HG02938 (cell line): Measurements from ENCODE around the gene RSPH6A.
A peak's percentile ranks its signal among the peaks of the same experiment; 100 is the strongest.

Experiments
- ATAC-seq: cut with Tn5 transposase; IDR thresholded peaks from one replicate; pipeline ENCODE4 v1.9.1; 2021; ENCODE audit warnings: mild to moderate bottlenecking, moderate library complexity; ENCODE audit not compliant: unreplicated experiment

RSPH6A gene

GRCh38 chr19:45814851-45815480 is at the start of gene RSPH6A:
Gene RSPH6A, minus strand, starts transcription at chr19:45815308. Its CDS starts 132 bp downstream, at chr19:45815176.
- ATAC-seq, result no peak

DNA sequence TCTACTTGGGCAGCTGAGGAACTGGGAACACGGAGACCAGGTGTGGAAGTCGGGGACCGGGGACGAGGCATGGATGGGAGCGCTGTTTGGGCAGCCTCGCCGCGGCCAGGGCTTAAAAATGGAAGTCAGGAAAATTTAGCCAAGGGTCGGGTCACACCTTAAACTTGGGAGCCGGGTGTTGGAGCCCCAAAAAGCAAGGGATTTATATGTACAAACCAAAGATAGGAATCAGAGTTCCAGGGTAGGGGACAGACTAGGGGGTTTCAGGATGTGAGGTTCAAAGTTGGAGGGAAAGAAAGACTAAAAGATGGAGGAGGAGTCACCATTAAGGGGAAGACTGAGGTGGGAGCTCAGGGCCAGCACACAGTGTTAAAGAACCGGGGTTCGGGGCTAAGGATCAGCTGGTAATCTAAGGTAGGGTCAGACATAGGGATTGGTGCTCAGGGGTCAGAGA is 49.5 kb upstream of the RSPH6A start:
- ATAC-seq, result no peak

- no peak for ATAC-seq
Measured at GRCh38 chr19:45863840-45864628, 48.9 kb upstream of the RSPH6A start, which contains the start of gene FOXA3. Gene FOXA3, plus strand, starts transcription at chr19:45864326. Its CDS starts 131 bp downstream, at chr19:45864457.

- no peak for ATAC-seq
Measured at GRCh38 chr19:45863335-45863839, 48.3 kb upstream of the RSPH6A start.

DNA sequence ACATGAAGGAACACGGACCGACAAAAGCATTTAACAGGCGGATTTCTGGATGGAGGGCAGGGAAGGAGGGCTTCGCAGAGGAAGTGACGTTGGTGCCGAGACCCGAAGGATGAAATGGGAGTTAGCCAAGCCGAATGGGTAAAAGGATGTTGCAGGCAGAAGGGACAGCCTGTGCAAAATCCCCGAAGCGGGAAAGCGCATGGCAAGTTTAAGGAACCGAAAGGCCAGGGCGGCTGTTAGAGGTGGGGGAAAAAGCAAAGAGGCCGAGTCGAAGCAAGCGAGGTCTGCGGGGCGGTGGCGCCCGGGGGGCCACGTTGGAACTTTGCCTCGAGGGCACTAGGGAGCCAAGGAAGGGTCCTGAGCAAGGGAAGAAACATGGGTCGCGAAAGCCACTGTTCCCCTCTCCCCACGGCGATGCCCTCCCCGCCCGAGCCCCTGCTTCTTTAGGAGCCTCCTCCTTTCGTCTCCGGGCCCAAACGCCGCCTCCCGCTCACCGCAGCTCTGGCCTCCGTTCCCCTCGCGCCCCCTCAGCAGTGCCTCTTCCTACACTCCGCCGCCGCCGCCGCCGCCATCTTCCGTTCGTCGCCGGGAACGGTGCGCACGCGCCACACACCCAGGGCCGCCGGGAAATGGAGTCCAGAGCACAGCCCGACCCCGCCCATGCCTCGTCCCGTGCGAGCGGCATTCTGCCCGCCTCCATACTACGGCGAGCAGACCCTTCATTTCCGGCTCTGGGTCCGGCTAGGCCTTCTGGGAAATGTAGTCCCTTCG is 47.6 kb upstream of the RSPH6A start, which contains the start of gene SYMPK:
SYMPK (minus strand) TSS at position 584 of the 771 bp plus-strand sequence. CDS start 8,652 bp downstream, outside the sequence.
- ATAC-seq, result peak; percentile 92

DNA sequence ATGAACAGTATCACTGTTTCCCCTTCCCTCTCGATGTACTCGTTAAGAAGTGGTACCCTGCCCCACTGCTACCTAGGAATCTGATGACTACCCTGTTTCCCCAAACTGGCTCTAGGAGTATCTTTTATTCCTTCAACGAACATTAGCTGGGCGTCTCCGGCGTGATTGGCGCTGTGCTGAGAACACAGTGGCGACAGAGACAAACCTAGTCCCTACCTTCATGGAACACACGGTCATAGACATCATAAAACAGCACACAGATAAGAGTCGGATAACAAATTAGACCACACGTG is 47.1 kb upstream of the RSPH6A start:
- no peak for ATAC-seq

DNA sequence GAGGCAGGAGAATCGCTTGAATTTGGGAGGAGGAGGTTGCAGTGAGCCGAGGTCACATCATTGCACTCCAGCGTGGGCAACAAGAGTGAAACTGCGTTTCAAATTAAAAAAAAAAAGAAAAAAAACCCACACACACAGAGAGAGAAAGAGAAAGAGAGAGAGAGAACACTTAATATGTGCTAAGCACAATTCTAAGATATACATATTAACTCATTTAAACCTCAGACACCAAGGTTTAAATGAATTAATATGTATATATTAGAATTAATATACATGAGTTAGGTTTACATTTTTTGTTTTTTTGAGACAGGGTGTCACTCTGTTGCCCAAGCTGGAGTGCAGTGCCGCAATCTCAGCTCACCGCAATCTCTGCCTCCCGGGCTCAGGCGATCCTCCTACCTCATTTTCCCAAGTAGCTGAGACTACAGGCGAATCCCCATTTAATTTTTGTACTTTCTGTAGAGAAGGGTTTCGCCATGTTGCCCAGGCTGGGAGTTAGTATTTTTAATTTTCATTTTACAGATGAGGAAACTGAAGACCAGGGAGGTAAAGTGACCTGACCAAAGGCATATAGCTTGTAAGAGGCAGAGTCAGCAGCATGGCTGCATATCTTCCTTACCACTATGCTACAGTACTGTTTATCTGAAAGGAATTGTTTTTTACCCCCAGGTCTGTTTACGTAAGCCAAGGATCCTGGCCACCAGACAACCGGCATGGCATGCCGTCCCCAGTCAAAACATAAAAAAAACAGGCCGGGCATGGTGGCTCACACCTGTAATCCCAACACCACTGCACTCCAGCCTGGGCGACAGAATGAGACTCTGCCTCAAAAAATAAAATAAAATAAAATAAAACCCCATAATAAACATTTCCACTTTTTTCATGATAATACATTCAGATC is 45.5 kb upstream of the RSPH6A start:
- ATAC-seq, result no peak

- ATAC-seq, result no peak
Measured at GRCh38 chr19:45854167-45854778, 39.2 kb upstream of the RSPH6A start.

DNA sequence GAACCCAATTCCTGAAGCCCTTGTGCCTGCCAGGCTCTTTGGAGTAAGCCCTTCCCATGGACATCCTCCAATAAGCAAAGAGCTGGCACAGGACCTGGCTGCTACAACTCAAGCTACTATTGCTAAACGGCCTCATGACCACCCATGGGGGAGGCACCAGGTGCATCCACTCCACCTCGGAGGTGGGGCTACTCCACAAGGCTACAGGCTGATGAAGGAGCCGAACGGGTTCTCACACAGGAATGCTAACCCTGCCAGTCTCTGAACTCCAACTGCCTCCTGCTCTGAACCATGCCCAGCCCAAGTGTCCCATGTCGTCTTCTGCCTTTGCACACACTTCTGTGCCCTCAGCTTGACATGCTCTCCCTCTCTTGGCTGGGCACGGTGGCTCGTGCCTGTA is 37.9 kb upstream of the RSPH6A start:
- no peak for ATAC-seq

DNA sequence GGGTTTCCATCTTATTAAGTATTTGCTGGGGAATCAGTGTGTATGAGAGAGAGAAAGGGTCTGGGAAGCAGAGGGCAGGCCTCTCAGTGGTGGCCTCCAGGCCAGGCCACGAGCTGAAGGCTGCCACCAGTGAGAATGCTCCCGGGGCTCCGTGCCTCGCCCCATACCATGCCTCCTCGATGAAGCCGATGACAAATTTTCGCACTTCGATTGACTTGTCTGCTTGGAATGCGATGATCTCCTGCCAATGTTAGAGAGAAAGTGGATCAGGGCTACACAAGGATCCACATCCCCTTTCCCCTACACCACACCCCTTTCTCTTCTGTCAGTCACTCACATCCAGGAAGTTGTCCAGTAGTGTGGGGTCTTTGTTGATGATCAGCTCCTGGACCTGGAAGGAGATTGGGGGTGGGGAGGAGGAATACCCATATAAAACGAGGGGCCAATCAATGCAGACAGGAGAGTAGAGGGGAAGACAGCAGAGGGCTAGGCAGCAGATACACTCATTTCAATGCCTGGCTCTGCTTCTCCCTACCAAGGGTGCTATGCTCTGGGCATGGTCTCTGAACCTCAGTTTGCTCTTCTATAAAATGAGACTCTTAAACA is 37.1 kb upstream of the RSPH6A start:
- ATAC-seq, result no peak

DNA sequence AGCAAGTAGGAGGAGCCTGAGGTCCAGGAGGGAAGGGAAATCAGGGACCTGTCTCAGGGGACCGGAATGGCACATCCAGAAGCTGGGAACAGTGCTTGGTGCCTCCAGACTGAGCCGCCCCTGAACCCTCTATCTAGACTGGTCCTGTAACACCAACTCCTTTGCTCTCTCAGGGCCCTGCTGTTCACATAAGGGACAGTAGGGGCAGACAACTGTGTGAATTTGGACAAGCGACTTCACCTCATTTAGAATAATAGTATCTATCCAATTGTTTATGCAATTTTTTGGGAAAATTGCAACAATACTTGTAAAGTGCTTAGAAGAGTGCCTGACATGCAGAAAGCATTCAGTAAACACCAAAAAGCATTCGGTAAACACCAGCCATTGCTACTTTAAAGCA is 33.8 kb upstream of the RSPH6A start:
- no peak for ATAC-seq

DNA sequence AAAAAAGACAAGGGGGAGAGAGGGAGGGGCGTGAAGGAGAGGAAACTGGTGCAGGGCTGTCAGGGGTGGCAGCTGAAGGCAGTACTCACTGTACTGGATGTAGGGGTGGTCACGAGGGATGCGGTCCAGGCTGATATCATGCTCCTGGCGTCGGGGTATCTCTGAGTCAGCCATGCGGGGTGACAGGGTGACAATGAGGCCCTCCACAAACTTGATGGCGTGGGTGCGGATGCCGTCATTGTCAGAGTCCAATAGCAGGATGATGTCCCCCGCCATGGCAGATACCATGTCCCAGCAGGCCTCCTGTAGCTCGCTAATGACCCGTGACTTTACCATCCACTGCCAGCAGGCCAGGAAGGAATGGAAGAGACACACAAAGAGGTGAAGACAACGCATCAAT is 32.6 kb upstream of the RSPH6A start:
- no peak for ATAC-seq

DNA sequence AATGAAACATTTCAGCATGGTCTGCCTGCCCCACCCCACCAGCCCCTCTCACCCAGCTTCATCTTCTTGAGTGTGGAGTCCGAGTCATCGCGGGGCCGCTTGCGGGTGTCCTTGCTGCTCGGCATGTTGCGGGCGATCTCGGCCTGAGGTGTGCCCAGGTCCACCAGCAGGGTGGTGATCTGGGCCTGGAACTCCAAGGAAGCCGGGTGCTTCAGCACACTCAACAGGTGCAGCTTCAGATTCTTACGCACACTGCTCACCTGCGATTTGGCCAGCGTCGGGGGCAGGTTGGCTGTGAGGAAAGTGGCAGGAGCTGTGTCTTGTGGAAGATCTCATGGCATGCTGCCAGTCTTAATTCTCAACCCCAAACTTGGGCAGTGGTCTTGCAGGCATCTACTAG is 27.1 kb upstream of the RSPH6A start:
- ATAC-seq, result no peak

GRCh38 chr19:45834970-45835369 is 19.9 kb upstream of the RSPH6A start:
- ATAC-seq, result no peak

DNA sequence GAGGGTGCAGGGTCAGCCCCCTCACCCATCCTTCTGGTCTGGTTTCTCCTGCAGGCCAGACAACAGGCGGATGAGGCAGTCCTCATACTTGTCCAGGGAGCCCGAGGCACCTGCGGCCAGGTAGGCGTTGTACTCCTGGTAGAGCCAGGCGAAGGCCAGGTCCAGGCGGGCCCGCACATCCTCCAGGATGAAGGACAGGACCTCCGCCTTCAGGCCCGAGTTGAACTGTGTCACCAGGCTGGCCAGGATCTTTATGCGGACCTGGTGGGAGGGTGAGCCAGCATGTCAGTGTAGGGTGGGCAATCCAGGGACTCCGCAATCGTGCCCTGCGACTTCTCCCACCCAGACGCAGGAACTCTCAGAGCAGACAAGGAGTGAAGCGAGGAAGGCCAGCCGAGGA is 13.8 kb upstream of the RSPH6A start:
- ATAC-seq, result no peak

DNA sequence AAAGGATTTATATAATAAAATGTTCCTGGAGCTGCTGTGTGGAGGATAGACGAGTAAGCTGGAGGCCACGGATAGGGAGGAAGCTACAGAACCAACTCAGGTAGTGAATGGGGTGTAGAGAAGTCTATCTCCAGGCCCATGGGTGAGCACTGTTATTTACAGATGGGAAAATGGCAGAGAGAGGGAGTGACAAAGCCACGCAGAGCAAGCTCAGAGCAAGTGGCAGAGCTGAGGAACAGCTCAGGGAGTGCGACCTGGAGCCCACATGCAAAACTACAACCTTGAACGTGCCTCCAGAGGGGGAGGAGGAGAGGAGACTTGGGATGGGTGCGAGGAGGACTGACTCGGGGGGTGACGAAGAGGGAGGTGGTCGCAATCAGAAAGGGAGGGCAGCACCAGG is 13.4 kb upstream of the RSPH6A start:
- no peak for ATAC-seq

DNA sequence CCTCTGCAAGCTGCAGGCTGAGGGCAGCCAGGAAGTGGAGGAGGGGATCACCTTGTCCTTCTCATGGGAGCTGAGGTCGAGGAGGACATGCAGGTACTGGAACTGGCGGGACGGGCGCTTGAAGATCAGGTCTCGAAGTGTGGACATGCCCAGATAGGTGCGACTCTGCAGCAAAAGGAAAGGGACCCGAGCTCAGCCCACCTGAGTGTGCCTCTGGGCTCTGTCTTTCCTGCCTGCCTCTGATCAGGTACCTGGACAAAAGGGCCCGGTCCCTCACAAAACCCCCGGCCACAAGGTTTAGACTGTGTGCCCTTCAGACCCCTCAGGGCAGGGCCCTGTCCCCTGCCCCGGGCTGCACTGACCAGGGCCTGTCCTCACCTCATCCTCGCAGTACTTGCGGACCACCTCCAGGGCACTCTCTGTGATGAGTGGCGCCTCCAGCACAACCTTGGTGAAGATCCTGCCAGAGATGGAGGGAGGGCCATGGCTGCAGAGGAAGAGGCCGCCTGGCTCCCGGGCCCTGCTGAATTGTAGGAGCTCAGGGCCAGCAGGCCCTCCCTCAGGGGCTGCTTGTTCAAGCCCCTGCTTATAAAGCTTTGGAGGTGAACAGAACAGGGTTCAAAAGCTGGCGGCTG is 12.5 kb upstream of the RSPH6A start:
- no peak for ATAC-seq

DNA sequence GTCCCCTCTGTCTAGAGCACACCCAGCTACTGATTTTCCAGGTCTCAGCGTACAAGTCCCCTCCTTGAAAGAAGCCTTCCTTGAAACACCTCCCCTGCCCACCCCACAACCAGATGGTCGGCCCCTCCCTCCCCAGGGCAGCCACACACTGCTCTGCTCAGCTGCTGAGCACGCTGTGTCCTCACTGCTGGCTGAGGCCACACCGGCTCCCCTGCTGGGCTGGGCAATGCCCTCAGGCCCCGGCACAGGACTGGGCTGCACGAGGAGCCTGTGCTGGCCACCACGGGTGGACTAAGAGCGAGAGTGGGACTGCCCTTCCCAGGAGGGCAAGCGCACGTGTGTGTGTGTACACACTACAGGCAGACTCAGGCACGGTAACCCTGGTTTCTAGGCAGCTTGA is 11.8 kb upstream of the RSPH6A start:
- no peak for ATAC-seq
